Ecto neural progenitor cell (in vitro differentiated cells): Measurements from ENCODE around the gene PRR5.

Source experiments
- DNase-seq: peaks from one replicate; pipeline ENCODE4 v3.0.0-alpha.2; 2018; ENCODE audit warnings: low spot score

PRR5 gene

GRCh38 chr22:44693145-44693544, 8.9 kb upstream of the PRR5 start:
- DNase-seq: no peak

GRCh38 chr22:44693756-44694155, 8.2 kb upstream of the PRR5 start:
- DNase-seq: no peak

- peak; percentile 91 for DNase-seq
These were observed 4.4 kb upstream of the PRR5 start for GRCh38 chr22:44697423-44698141.

- DNase-seq: peak; percentile 77
These were observed 3.2 kb upstream of the PRR5 start for GRCh38 chr22:44698531-44699421.

GRCh38 chr22:44700456-44700855, 1.5 kb upstream of the PRR5 start:
- no peak for DNase-seq

GRCh38 chr22:44701187-44701790, 715 bp upstream of the PRR5 start:
- no peak for DNase-seq

GRCh38 chr22:44702479-44703198, 635 bp downstream of the PRR5 start:
- DNase-seq: peak; percentile 71

GRCh38 chr22:44703255-44703870, 1.4 kb downstream of the PRR5 start:
- no peak for DNase-seq

- DNase-seq: no peak
These were observed 2.4 kb downstream of the PRR5 start for GRCh38 chr22:44704159-44705021.

GRCh38 chr22:44705022-44705297, 3.0 kb downstream of the PRR5 start:
- no peak for DNase-seq

GRCh38 chr22:44706488-44706887, 4.5 kb downstream of the PRR5 start:
- DNase-seq: no peak

GRCh38 chr22:44707178-44707577, 5.2 kb downstream of the PRR5 start:
- no peak for DNase-seq

GRCh38 chr22:44707752-44708151, 5.7 kb downstream of the PRR5 start:
- DNase-seq: no peak

- DNase-seq: no peak
These were observed 7.9 kb downstream of the PRR5 start for GRCh38 chr22:44709881-44710392.

- DNase-seq: no peak
These were observed 8.7 kb downstream of the PRR5 start for GRCh38 chr22:44710474-44711240.

GRCh38 chr22:44711241-44711560, 9.2 kb downstream of the PRR5 start:
- DNase-seq: no peak

- DNase-seq: no peak
These were observed 9.9 kb downstream of the PRR5 start for GRCh38 chr22:44711690-44712555.

- no peak for DNase-seq
These were observed 11.0 kb downstream of the PRR5 start for GRCh38 chr22:44712962-44713361.

GRCh38 chr22:44714703-44715350, 12.8 kb downstream of the PRR5 start:
- DNase-seq: no peak
